ENCODE data around the gene PHPT1.

Gene PHPT1

GRCh38 chr9:136852664-136853595 is 3.7 kb downstream of the PHPT1 start:
- peaks cover 16% of the 10 kb centered on the region for H3K36me3 ChIP-seq (ENCODE audit: low read depth)

GRCh38 chr9:136853596-136854112 is 4.4 kb downstream of the PHPT1 start:
- Histone ChIP-seq H3K4me1 (ENCODE audit: insufficient read depth, poor library complexity, severe bottlenecking) (no peaks in the 10 kb centered on the region), H3K36me3 (ENCODE audit: low read depth) (peaks cover 16% of the 10 kb centered on the region), H3K27ac (ENCODE audit: poor library complexity, severe bottlenecking) (no peak overlapping the region), H3K4me3 (ENCODE audit: severe bottlenecking) (no peak overlapping the region), H3K27me3 (ENCODE audit: insufficient read depth, poor library complexity, severe bottlenecking) (no peaks in the 10 kb centered on the region), H3K9me3 (ENCODE audit: severe bottlenecking) (no peaks in the 10 kb centered on the region)
- DNase-seq (ENCODE audit: low spot score) = no peak
- TF ChIP-seq CTCF (IDR thresholded peaks at IDR 0.05; ENCODE audit: poor library complexity, severe bottlenecking) = no peak
- ATAC-seq (ENCODE audit: low read depth) = no peak

More at GRCh38 chr9:136852664-136853595, 3.7 kb downstream of the PHPT1 start:
- DNase-seq (ENCODE audit: low spot score) = no peak
- H3K9me3 ChIP-seq (ENCODE audit: severe bottlenecking) = no peaks in the 10 kb centered on the region
- H3K4me1 ChIP-seq (ENCODE audit: insufficient read depth, poor library complexity, severe bottlenecking) = no peaks in the 10 kb centered on the region
- H3K4me3 ChIP-seq (ENCODE audit: severe bottlenecking) = no peak overlapping the region
- H3K27me3 ChIP-seq (ENCODE audit: insufficient read depth, poor library complexity, severe bottlenecking) = no peaks in the 10 kb centered on the region
- ATAC-seq (ENCODE audit: low read depth) = no peak
- no peak overlapping the region for H3K27ac ChIP-seq (ENCODE audit: poor library complexity, severe bottlenecking)
- TF ChIP-seq CTCF (IDR thresholded peaks at IDR 0.05; ENCODE audit: poor library complexity, severe bottlenecking) = no peak

GRCh38 chr9:136854113-136854841 is 5.1 kb downstream of the PHPT1 start:
- no peak overlapping the region for H3K4me3 ChIP-seq (ENCODE audit: severe bottlenecking)
- H3K4me1 ChIP-seq (ENCODE audit: insufficient read depth, poor library complexity, severe bottlenecking) = no peaks in the 10 kb centered on the region
- peaks cover 16% of the 10 kb centered on the region for H3K36me3 ChIP-seq (ENCODE audit: low read depth)
- no peaks in the 10 kb centered on the region for H3K27me3 ChIP-seq (ENCODE audit: insufficient read depth, poor library complexity, severe bottlenecking)
- DNase-seq (ENCODE audit: low spot score) (no peak), ATAC-seq (ENCODE audit: low read depth) (no peak)
- H3K27ac ChIP-seq (ENCODE audit: poor library complexity, severe bottlenecking) = no peak overlapping the region
- no peak for TF ChIP-seq CTCF (IDR thresholded peaks at IDR 0.05; ENCODE audit: poor library complexity, severe bottlenecking)
- H3K9me3 ChIP-seq (ENCODE audit: severe bottlenecking) = no peaks in the 10 kb centered on the region

- Histone ChIP-seq H3K36me3 (ENCODE audit: low read depth) (peaks cover 16% of the 10 kb centered on the region), H3K4me1 (ENCODE audit: insufficient read depth, poor library complexity, severe bottlenecking) (no peaks in the 10 kb centered on the region), H3K27me3 (ENCODE audit: insufficient read depth, poor library complexity, severe bottlenecking) (no peaks in the 10 kb centered on the region), H3K27ac (ENCODE audit: poor library complexity, severe bottlenecking) (no peak overlapping the region), H3K4me3 (ENCODE audit: severe bottlenecking) (no peak overlapping the region), H3K9me3 (ENCODE audit: severe bottlenecking) (no peaks in the 10 kb centered on the region)
- no peak for ATAC-seq (ENCODE audit: low read depth)
- no peak for DNase-seq (ENCODE audit: low spot score)
- no peak for TF ChIP-seq CTCF (IDR thresholded peaks at IDR 0.05; ENCODE audit: poor library complexity, severe bottlenecking)
Measured at GRCh38 chr9:136854842-136855460, 5.7 kb downstream of the PHPT1 start.
